Measurements from ENCODE around the gene VAV3.

Gene VAV3

DNA sequence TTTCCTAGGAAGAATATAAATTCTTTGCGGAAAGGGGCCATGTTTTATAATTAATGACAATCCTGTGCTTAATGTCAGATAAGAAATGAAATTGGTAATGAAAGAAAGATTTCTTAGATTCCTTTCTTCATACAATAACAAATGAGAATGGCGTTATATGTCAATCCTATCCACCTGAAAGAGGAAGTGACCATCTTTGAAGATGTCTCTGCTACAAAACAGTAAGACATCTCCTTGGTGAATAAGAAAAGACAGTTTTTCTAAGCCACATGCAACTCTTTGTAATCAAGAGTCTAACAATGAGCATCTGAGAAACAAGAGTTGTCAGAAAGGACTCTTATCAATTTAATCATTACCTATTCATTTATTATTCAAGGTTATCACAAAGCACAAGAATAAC, 286.0 kb downstream of the VAV3 start:
- DNase-seq: no peak

DNA sequence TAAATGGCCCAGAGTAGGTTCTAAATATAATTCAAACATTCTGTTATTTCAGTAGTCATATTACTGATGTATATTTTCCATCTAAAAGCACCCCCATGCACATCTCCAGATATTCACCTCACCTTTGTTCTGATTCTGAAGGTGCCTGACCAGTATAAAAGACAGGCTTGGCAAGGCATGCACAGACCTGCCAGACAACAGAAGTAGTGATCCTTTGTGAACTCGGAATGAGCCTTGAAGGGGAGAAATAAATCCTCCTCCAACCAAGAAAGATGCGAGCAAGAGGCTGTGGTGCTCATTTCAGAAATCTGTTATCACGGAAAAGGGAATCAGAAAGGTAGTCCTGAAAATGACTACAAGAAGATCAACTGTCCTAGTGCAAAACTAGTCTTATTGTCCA, 287.3 kb downstream of the VAV3 start:
- peak in 1 of 3 experiments; percentile 8 for DNase-seq

DNA sequence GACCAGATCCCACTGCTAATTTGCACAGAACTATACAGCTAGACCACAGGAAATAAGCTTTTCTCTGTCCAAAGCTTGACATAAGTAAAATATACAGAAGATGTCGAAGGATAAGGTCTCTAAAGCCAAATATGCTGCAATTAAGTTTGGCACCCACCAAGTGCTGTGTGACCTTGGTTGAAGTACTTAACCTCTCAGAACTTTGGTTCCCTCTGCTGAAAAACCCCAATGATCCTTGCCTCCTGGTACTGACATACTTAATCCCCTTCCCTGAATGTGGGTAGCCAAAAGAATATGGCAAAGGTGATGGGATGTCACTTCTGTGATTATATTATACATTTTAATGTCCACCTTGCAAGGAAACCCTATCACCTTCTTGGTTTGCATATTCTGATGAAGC, 290.5 kb downstream of the VAV3 start:
- no peak for DNase-seq

- DNase-seq: no peak
Observed at GRCh38 chr1:107673006-107673405, 292.0 kb downstream of the VAV3 start.

DNA sequence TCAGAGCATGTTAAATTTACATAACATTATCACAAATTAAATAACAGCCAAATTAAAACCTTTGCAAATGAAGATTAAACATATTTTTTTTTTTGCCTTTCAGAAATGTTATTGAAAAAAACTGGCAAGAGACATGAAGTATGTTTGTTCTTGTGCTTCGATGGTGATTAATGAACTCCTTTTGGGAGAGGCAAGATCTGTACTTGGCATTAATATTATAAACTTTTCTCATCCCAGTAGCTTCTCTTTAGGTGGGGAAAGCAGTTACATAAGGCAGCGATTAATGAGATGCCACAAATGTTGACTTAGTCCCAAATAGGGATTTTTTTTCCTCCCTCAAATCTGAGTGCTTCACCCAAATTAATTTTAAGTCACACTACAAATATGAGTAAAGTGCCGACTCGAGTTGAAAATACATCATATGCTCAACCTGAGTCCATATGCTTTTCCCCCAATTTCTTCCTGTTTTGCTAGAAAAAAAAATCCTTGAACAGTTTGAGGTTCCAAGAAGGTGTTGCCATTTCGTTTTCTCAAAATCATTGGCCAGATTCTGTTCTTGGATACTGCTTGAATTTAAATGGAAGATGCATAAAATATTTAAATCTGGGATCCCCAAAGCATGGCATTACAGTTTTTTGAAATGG, 294.5 kb downstream of the VAV3 start:
- no peak for DNase-seq

DNA sequence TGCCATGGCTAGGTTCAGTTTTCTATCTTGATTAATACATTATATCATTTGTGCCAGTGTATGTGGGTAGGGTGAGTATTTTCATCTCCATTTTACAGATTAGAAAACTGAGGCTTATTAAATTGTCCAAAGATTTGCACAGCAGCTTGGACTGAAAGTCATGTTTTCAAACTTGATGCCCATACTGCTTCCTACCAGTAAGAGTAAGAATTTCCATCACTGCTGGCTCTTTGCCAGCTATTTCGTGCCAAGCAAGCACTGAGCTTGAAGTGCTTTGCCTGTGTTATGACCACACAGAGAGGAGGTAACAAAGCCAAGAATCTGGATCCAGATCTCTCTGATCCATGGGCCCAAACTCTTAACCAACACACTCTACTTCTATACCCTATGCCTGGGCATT, 295.0 kb downstream of the VAV3 start:
- DNase-seq: peak in 2 of 3 experiments; percentile 11 to 50

GRCh38 chr1:107668762-107669161, 296.2 kb downstream of the VAV3 start:
- no peak for DNase-seq

GRCh38 chr1:107666493-107666892, 298.5 kb downstream of the VAV3 start:
- DNase-seq: no peak

GRCh38 chr1:107664982-107665925, 299.7 kb downstream of the VAV3 start:
- DNase-seq: no peak

DNA sequence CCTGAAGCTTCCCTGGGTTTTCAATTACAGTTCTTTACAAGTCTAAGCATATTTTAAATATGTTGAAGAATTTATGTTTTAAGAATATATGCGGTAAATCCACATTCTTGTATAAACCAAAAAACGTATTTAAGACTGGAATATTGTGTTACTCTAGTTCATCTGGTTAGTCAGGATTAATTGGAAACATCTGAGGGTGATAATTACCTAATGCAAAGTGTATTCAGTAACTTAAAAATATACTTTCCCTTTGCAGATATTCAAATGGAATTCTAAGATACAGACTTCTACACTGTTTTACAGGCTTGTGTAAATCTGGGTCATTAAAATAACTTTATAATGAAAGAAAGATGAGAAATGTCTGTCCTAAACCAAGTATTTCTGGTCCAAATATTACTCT, 302.0 kb downstream of the VAV3 start:
- DNase-seq: no peak

- no peak for DNase-seq
Observed at GRCh38 chr1:107661158-107661557, 303.8 kb downstream of the VAV3 start.

DNA sequence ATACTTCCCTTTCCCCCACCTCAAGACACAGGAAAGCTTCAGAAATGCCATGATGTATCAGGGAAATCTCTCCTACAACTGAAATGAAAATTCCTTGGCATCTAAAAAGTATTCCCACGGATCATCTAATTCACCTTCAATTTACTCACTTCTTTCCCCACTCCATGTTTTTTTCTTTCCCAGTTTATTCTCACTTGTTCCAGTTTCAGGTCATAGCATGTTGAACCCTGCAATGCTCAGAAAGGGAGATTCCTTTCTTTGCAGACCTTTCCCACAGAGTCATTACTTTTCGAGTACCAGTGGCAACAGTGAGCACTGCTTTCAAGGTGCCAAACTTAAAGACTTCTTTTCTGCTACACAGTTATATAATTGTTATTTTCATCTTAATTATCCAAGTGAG, 305.0 kb downstream of the VAV3 start:
- DNase-seq: no peak

DNA sequence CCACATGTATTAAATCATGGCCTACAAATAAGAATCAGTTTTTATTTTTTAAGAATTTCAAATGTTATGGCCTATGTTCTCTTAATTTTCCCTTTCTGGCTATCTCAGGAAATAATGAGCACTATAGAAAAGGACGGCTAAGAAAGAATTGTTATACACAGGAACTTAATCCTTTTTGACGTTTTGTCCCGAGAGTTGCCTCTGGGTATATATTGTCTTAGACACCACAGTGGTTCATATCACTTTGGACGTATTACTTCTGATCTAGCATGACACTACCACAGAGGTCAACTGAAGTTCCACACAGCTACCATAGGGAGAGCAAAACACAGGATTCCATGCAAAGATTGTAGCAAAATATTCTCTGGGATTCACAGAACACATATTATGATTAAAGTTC, 307.6 kb downstream of the VAV3 start:
- no peak for DNase-seq

- DNase-seq: no peak
Observed at GRCh38 chr1:107653765-107654164, 311.2 kb downstream of the VAV3 start.

DNA sequence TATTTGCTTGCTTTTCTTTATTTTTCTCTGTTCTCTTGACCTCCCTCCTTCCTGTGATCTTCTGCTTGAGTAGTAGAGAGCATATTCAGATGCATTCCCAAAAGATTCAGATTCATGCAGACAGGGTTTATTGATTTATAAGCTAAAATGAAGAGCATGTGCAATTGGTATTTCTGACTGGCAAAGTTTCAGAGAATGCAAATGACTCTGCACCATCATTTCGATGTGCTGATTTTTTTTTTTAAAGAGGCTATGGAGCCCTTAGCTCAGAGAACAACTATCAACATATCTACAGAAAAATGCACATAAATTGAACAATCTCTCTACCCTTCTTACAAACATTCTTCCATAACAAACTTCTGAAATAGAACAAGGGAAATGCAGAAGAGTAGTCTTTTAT, 312.0 kb downstream of the VAV3 start:
- no peak for DNase-seq

- DNase-seq: peak in 1 of 3 experiments; percentile 67
Observed at GRCh38 chr1:107650825-107651224, 314.2 kb downstream of the VAV3 start.

GRCh38 chr1:107649023-107649422, 316.0 kb downstream of the VAV3 start:
- no peak for DNase-seq

- no peak for DNase-seq
Observed at GRCh38 chr1:107648071-107648470, 316.9 kb downstream of the VAV3 start.

DNA sequence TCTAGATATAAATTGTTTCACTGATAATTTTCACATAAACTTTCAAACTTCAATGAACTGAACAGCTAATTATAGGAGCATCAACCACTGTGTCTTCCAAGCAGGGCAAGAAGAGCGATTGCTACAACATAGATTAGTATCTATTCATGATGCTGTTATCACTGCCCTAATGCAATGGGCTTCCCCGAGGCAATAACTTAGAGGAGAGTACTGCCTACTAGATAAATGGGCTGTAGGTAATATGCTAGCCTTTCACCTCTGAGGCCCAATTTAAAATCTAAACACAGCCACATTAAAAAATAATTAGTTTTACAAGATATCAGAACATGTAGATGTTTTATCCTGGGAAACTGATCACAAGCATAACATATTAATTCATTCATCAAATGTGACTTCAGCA, 318.0 kb downstream of the VAV3 start:
- no peak for DNase-seq

- DNase-seq: no peak
Observed at GRCh38 chr1:107643766-107644165, 321.2 kb downstream of the VAV3 start.

DNA sequence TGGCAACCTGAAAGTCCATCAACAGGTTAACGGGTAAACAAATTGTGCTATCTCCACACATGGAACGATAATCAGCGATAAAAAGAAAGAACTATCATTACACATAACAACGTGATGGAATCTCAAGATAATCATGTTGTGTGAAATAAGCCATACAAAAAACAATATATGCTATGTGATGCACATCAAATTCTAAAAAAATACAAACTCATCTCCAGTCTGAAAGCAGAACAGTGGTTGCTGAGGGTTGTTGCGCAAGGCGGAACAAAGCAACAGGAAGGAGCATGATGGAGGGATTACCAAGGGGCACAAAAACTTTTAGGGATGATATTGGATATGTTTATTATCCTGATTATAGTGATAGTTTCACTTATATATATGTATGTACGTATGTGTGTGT, 324.8 kb downstream of the VAV3 start:
- no peak for DNase-seq

DNA sequence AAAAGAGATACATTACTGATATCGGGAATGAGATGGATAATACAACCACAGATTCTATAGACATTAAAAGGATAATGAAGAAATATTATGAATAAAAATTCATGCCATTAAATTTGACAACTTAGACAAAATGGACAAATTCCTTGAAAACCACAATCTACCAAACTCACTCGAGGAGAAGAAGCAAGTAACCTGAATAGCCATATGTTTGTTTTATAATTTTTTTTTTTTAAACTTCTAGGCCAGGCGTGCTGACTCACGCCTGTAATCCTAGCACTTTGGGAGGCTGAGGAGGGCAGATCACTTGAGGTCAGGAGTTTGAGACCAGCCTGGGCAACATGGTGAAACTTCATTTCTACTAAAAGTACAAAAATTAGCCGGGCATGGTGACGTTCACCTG, 327.9 kb downstream of the VAV3 start:
- DNase-seq: no peak

GRCh38 chr1:107633596-107633995, 331.4 kb downstream of the VAV3 start:
- no peak for DNase-seq

DNA sequence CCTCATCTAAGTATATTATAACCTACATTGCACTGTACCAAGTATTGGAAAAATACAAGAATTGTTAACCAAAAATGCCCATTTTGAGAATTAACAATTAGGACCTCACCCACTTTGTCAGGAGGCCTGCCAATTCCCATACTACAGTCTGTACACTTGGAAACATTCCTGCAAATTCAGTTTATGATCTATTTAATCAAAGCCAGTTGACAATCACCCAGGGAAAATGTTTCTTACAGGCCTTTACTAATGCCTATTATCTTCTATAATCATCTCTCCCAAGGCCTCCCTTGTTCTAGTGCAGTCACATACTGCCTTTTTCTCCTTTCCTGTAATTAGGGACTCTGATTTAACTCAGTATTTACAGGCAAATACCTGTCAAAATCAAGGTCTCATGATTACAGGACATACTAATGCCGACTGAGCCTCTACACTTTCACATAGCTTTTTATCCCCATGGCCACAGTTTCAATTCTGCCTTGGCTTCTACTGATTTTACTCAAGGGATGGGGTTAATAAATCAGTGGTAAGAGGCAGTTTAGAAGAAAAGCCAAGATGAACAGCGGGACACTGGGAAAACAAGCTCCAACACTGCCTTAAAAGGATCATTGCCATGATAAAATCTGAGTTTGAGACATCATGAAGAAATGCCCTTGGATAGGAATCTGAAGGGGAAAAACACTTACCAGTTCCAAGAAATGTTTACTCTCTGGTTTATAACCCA, 338.7 kb downstream of the VAV3 start:
- no peak for DNase-seq
